GM18907 (cell line): ENCODE results near the gene RPP25.
"Not testable (repeated sequence)": the region's sequence is repeated elsewhere in the genome, so short reads cannot be mapped to it uniquely, and the experiment has no call there.

ENCODE experiments used
- ATAC-seq: cut with Tn5 transposase; IDR thresholded peaks from one replicate; pipeline ENCODE4 v1.9.1; 2021; ENCODE audit warnings: mild to moderate bottlenecking, moderate library complexity; ENCODE audit not compliant: unreplicated experiment

RPP25 gene

DNA sequence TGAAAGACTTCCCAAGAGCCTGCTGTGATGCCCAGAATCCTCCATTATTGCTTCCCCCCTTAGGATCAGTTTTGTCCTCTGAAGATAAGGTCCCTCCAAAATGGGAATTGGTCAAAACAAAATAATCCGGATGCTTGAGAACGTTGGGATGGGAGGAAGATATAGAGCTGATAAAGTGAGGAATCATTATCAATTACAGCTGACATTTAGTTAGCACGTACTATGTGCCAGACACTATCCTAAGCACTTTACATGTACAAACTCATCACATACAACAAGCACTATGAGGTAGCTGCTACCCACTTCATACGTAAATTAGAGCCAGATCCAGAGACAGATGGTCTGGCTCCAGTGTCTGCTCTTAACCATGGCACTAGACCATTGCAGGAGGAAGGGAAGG is 6.6 kb upstream of the RPP25 start:
- ATAC-seq, result no peak

DNA sequence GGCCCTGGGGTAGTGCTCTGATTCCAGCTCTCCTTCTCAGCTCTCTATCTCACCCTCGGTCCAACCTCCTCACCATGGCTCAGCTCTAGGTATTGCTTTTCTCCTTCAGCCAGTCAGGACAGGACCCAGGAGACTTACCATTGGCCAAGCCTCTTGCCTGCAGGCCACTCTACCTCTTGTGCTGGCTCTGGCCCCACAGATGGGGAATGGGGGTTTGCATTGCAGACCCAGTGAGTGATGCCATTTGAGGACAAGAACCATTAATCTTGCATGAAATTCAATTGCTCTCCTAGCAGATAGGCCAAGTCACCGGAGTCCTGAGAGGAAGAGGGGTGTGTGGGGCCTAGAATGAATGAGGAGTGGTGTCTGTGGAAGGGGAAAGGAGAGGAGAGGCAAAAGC is 6.1 kb upstream of the RPP25 start:
- no peak for ATAC-seq

DNA sequence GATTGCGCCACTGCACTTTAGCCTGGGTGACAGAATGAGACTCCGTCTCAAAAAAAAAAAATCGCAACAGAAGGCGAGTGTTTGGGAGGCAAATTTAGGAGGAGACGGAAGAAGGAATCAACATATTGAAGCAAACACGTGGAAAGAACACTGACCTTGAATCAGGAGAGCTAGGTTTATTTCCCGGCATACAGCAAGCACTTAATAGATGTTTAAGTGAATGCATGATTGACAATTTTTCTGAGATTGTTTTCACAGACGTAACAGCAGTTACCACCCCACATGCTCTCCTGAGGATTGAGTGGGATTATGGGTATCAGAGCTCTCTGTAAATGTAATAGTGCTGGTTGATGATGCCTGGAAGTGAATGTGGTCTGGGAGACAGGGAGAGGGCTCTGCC is 5.6 kb upstream of the RPP25 start:
- no peak for ATAC-seq

DNA sequence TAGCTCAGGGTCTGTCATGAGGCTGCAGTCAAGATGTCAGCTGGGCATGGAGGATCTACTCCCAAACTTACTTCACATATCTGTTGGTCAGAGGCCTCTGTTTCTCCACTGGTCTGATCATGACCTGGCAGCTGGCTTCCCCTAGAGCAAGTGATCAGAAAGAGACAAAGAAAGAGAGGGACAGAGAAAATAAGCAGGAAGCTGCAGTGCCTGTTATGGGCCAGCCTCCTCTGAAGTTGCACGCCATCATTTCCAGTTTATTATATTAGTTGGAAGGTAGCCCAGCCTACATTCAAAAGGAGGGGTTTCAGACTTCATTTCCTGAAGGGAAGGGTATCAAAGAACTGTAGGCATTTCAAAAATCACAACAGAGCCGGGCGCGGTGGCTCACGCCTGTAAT is 5.0 kb upstream of the RPP25 start:
- ATAC-seq, result no peak

DNA sequence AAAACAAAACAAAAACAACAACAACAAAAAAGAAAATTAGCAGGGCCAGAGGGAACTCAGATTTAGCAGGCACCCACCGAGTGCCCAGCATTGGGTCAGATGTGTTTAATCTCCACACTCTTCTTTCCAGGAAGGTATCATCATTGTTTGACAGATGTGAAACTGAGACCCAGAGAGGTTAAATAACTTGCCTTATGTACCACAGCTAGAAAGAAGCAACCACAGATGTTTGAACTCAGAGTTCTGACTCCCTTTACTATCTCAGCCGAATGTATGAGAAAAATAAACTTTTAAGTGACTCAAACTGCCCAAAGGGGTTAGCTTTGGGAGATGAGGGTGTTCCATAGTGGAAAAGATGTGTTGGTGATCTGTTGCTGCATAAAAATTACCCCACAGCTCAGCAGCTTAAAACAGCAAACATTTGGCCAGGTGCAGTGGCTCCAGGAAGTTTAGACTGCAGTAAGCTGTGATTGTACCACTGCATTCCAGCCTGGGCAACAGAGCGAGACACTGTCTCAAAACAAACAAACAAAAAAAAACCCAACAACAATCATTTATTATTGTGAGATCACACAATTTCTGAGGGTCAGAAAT is 4.5 kb upstream of the RPP25 start:
- ATAC-seq, result no peak

DNA sequence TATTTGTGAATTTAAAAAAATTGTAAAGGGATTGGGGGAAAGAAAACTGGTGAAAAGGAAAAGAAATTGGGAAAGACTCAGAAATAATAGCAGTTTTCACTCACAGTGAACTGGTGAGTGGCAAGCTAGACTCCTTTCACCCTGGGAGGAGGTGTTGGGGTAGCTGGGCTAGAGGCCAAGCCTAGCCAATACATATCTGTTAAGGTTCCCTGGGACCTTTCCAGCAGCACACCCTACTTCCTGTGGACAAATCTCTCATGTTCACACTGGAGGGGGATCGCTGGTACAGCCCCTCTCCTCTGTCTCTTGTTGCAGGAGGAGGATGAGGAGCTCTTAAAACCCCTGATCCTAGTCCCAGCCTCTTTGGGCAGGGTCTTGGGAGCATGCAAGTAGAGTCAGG is 3.7 kb upstream of the RPP25 start:
- ATAC-seq, result no peak

DNA sequence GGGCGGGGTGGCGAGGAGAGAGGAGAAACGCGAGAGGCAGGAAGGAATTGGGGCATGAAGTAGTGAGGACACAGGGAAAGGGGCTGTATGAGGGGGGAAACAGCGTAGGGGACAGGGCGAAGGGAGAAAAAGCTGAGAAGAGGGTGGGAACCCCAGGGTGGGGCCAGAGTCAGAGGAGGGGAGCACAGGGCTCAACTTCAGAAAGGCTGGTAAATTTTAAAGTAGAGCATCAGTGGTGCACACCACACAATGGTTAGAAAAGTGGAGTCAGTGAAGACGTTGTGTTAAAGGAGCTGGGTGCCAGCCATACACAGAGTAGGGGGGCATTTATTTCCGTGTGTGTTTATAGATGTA is 3.0 kb upstream of the RPP25 start:
- ATAC-seq, result no peak

DNA sequence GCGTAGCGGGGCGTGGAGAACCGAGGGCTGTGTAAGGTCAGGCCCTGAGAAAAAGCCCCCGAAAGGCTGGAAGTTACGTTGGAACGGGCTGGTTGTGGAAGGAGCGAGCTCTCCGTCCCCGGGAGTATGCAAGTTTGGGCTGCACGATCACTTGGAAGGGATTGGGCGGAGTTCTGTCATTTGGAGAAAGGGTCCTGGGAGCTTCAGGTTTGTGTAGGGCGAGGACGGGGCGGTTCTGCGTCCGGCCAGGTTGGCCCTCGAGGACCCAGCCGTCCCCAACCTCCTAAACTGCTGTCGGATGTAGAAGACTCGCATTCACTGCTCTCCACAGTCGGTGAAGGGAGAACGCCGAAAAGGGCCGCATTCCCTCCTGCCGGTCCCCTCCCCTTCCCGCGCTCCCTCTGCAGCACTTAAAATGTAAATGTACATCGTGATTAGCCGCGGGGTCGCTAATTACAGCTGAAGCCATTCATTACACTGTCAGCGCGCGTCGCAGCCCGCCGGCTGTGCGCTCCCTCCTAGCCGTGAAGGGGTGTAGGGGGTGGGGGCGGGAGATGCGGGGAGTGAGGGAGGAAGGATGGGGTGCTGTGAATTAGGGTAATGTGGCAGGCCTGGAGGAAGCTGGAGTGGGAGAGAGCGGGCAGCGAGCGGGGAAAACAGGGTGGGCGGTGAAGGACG is 2.5 kb upstream of the RPP25 start:
- ATAC-seq, result no peak

DNA sequence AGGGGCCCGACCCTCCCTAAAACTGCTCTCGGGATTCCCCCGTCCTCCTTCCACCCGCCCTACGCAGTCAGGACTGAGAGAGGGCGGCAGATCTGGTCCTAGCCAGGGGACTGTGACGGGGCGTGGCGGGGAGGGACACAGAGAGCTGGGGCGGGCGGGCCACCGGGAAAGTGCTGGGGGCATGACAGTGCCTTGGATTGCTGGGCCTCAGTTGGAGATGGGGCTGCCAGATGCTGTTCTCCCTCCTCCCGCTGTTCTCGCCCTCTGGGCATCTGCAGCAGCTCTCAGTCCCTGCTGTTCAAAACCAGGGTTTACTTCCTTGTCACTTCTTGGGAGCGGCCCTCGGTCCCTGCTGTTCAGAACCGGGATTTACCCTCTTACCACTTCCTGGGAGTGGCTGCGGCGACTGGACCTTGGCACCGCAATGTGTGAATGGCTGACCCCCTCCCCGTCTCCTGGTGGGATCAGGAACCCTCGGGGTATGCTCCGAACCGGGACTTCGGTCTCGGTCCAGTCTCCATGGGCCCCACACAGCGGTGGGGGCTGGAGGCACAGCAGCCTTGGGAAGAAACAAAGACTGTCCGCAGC is 1.8 kb upstream of the RPP25 start:
- ATAC-seq, result no peak

DNA sequence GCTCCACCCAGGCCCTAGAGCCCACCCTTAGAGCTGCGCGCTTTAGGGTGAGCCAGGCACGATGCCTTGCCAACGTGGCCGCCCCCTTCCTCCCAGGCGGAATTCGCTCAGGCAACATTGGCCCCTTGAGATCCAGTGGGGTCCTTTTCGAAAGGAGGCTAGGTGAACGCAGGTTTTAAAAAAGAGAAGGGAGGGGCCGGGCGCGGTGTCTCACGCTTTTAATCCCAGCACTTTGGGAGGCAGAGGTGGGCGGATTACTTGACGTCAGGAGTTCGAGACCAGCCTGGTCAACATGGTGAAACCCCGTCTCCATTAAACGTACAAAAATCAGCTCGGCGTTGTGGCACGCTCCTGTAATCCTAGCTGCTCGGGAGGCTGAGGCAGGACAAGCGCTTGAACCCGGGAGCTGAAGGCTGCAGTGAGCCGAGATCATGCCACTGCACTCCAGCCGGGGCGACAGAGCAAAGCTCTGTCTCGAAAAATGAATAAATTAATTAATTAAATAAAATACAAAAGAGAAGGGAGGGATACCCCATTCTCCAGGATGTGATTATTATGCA is 984 bp upstream of the RPP25 start:
- ATAC-seq, result no peak

DNA sequence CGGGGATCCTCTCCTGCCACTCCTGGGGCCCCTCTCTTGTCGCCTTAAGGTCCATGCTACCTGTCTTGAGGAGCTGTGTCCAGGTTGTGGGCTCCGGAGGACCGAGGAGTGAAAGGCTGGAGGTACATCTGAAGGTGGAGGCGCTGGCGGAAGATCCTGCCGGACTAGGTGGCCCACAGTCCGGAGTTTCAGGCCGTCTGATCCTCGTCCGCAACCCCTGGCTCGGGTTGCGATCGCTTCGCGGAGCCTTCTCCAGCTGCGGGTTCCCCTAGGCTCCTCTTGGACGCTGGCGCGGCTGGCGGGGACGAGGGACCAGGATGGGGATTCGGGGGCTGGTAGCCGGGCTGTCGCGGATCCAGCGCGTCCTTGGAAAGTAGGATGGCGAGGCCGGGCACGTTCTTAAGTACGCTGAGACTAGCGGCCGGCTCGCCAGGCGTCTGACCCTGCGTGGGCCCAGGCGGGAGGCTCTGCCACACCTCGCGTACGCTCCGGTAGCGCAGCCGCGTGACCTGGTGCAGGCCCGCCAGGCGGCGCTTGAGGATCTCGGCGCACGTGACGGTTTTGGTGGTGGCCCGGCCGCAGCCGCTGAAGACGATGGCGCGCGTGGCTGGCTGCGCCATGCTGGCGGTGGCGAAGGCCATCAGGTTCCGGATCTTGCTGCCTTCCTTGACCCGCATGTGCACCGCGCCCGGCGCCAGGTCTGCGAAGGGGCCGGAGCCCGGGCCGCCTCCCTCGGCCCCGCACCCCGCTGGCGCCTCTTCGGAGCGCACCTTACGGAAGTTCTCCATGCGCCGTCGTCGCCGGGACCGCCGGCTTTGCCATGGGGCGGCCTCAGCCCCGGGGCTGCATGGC is 550 bp downstream of the RPP25 start:
- ATAC-seq, result peak; percentile 46

DNA sequence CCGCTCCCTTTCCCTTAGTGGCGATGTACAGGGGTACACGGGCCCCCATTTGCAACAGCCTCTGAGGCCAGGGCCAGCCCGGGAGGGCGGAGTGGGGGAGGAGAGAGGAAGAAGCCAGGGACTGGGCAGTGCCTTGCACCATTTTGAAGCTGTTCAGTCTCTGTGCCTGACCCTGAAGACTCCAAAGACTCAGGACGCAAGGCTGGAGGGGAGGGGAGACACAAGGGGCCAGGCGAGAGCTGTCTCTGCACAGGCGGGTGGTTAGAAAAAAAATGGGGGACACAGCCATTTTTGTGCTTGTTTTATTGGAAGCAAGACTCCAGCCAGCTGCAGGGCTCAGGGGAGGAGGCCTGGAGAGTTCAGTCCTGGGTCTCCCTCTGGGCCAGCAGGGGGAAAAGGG is 1.6 kb downstream of the RPP25 start:
- ATAC-seq, result no peak

DNA sequence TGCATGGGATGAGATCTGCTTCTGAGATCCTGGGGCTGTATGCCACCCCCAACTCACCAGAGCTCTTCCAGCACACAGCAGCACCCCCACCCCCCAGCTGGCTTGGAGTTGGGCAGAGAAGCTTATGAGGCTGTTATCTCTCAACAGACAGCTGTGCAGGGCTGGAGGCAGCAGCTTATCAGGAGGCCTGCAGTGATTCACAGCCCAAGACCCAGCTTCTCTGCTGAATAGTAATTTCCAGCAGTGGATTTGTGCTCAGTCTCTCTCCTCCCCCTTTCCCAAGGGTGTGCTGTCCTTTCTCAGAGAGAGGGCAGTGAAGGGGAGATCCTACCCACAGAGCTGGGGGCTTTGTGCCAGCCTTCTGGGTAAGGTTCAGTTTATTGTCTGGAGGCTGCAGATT is 2.1 kb downstream of the RPP25 start:
- ATAC-seq, result no peak

DNA sequence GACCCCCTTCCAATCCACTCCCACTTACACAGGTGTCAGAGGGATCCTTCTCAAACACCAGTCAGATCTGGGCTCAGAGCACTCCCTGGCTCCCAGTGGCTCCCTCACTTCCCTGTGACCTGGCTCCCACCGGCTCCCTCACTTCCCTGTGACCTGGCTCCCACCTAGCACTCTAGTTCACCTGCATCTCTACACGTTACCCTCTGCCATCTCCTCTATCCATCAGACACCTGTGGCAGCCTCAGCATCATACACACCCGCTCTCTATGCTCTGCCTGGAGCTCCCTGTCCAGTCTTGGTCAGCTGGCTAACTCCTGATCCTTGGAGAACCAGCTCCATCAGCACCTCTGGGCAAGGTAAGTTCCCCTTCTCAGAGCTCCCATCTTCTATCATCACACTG is 5.6 kb downstream of the RPP25 start:
- ATAC-seq, result no peak

DNA sequence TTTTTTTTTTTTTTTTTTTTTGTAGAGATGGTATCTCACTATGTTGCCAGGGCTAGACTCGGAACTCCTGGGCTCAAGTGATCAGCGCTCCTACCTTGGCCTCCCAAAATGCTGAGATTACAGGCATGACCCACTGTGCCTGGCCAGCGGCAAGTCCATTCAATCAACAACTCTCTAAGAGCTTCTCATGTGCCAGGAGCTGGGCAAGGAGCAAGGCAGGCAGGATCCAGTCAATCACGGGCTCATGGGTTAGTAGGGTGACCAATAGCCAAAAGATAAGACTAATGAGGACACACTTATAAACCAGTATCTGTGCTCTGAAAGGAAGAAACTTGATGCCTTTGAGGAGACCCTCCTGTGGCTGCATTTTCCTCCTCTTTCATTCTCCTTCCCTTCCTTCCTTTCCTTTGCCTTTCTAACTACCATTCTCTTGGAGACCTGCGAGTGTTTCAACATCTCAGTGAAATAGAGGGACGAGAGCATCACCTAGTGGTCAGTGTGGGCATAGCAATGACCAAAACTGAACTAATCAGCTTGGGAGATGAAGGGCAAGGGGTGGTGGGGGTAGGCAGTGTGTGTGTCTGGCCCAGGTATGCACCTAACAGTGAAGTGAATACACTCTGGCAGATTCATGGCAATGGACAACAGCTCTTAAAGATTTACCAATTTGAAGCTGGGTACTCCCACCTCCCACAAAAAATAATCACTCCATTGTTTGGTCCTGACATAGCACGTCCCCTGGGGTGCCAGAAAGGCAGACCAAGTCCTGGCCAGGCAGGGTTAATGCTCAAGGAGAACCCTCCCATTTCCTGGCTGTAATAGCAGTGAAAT is 6.3 kb downstream of the RPP25 start:
- no peak for ATAC-seq

DNA sequence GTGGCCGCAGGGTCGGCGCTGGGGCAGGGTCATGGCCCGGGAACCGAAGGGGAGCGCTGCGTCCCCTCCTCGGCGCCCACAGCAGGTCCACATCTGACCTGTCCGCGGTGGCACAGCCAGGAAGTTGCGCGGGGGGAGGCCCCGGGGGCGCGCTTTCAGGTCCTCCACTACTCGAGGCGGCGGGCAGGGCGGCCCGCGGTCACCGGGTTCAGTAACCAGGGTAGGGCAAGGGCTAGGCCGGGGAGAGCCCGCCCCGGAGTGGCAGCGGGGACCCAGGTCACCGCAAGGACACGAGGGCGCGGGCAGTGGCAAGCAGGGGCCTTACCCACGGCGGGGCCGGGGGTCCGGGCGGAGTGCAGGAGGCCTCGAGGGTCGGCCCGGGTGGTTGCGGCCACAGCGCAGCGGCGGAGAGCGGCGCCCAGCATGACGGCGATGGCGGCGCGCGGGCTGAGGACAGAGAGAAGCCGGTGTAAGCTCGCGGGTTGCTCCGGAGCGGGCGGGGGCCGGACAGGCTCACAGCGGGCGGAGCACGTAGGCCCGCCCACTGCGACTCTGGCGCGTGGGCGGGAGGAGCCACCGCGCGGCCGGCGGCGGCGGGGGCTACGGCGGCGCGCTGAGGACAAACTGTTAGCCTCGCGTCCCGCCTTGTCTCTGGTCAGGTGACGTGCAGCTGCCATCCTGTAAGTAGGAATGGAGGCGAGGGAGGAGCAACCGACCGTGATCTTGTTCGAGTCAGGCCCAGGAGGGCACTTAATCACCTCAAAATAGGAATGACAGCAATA is 18.8 kb downstream of the RPP25 start, which contains the start of gene COX5A:
Gene COX5A, minus strand, starts transcription at position 484 of the 782 bp plus-strand sequence. Its CDS starts 59 bp downstream, at position 425.
- ATAC-seq, result peak; percentile 85

DNA sequence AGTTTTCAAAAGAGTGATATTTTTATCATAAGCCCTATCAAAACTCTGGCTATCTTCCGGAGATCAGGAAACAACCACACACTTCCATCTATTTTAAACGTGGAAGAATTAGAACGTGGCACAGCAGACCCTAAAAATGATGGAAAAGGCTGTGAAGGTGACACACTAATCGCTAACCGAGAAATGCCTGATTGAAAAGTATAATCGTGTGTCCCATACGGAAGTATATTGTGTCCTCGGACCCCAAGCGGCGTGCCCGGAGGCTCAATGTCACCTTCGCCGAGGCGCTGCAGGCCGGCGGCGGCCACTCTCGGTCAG is 19.3 kb downstream of the RPP25 start:
- no peak for ATAC-seq

DNA sequence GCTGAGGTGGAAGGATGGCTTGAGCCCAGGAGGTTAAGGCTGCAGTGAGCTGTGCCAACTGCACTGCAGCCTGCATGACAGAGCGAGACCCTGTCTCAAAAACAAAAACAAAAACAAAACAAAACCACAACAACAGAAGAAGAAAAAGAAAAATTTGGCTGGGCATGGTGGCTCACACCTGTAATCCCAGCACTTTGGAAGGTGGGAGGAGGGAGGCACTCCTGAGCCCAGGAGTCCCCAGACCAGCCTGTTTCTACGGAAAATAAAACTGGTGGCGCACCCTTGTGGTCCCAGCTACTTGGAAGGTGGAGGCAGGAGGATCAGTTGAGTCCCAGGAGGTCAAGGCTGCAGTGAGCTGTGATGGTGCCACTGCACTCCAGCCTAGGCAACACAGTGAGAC is 21.4 kb downstream of the RPP25 start:
- ATAC-seq, result not testable (repeated sequence)

DNA sequence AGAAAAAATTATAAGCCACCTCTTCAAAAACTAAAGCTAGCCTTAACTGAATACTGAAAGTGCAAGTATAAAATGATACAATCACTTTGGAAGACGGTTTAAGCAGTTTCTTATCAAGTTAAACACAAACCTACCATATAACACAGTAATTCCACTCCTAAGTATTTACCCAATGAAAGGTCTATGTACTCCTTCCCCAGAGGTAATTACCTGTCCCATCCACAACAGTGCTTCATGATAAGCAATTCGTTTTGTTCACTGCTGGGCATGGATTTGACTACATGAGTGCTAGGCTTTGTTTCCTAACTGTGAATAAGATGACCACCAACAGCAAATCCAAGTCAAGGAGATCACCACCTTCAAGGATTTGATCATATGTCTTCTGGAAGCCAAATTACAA is 23.0 kb downstream of the RPP25 start:
- no peak for ATAC-seq

DNA sequence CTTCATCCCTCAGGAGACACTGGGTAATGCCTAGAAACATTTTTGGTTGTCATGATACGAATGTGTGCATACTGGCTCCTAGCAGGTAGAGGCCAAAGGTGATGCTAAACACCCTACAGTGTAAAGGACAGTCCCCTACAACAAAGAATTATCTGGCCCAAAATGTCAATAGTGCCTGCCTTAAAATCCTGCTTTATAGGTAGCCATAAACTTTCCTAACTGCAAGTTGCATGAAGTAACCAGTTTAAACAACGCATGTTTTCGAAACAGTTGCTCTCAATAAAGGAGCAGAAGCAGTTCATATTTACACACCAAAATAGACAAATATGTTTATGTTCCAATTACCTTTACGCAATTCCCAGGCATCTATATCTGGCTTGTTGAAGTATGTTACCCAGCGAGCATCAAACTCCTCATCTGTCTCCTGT is 27.8 kb downstream of the RPP25 start:
- ATAC-seq, result no peak
